ENCODE results near the gene IARS1. TPM values are rescaled to one million over a fixed set of nuclear protein-coding genes. Genes with fewer than 3 reads are reported as not detected.

Gene IARS1
- total RNA-seq, 1 experiment from 2014 or later, result 246 TPM

GRCh38 chr9:92298036-92298435 lies 4.5 kb upstream of the IARS1 start:
- in situ Hi-C loops (cut with HindIII; ENCODE audit: low sequenced_read_pairs), result no loop called here
- no peak for DNase-seq (ENCODE audit: low spot score)

- in situ Hi-C loops (cut with HindIII; ENCODE audit: low sequenced_read_pairs), result no loop called here
Observed at GRCh38 chr9:92297611-92298010, 4.1 kb upstream of the IARS1 start.

GRCh38 chr9:92295827-92296258 lies 2.3 kb upstream of the IARS1 start:
- in situ Hi-C loops (cut with HindIII; ENCODE audit: low sequenced_read_pairs), result no loop called here

More at GRCh38 chr9:92297611-92298010, 4.1 kb upstream of the IARS1 start:
- no peak for DNase-seq (ENCODE audit: low spot score)

GRCh38 chr9:92295240-92295790 lies 1.8 kb upstream of the IARS1 start:
- in situ Hi-C loops (cut with HindIII; ENCODE audit: low sequenced_read_pairs), result no loop called here

More at GRCh38 chr9:92295827-92296258, 2.3 kb upstream of the IARS1 start:
- DNase-seq (ENCODE audit: low spot score), result peak; percentile 17

GRCh38 chr9:92294297-92294676 lies 790 bp upstream of the IARS1 start:
- in situ Hi-C loops (cut with HindIII; ENCODE audit: low sequenced_read_pairs), result no loop called here
- peak; percentile 22 for DNase-seq (ENCODE audit: low spot score)

More at GRCh38 chr9:92295240-92295790, 1.8 kb upstream of the IARS1 start:
- no peak for DNase-seq (ENCODE audit: low spot score)

- DNase-seq (ENCODE audit: low spot score), result peak; percentile 2
- in situ Hi-C loops (cut with HindIII; ENCODE audit: low sequenced_read_pairs), result no loop called here
Observed at GRCh38 chr9:92293075-92293354, 482 bp downstream of the IARS1 start.

GRCh38 chr9:92292338-92293074 lies 991 bp downstream of the IARS1 start:
- no peak for DNase-seq (ENCODE audit: low spot score)
- in situ Hi-C loops (cut with HindIII; ENCODE audit: low sequenced_read_pairs), result no loop called here

- in situ Hi-C loops (cut with HindIII; ENCODE audit: low sequenced_read_pairs), result no loop called here
- DNase-seq (ENCODE audit: low spot score), result no peak
Observed at GRCh38 chr9:92291577-92291976, 1.9 kb downstream of the IARS1 start.

- in situ Hi-C loops (cut with HindIII; ENCODE audit: low sequenced_read_pairs), result no loop called here
- DNase-seq (ENCODE audit: low spot score), result no peak
Observed at GRCh38 chr9:92290785-92291429, 2.6 kb downstream of the IARS1 start.

- no peak for DNase-seq (ENCODE audit: low spot score)
Observed at GRCh38 chr9:92289708-92290390, 3.6 kb downstream of the IARS1 start.

GRCh38 chr9:92279302-92279701 lies 14.2 kb downstream of the IARS1 start:
- DNase-seq (ENCODE audit: low spot score), result no peak
- in situ Hi-C loops (cut with HindIII; ENCODE audit: low sequenced_read_pairs), result no loop called here

More at GRCh38 chr9:92289708-92290390, 3.6 kb downstream of the IARS1 start:
- in situ Hi-C loops (cut with HindIII; ENCODE audit: low sequenced_read_pairs), result no loop called here

- in situ Hi-C loops (cut with HindIII; ENCODE audit: low sequenced_read_pairs), result no loop called here
- DNase-seq (ENCODE audit: low spot score), result no peak
Observed at GRCh38 chr9:92278110-92278509, 15.4 kb downstream of the IARS1 start.

- DNase-seq (ENCODE audit: low spot score), result no peak
- in situ Hi-C loops (cut with HindIII; ENCODE audit: low sequenced_read_pairs), result no loop called here
Observed at GRCh38 chr9:92276331-92277032, 17.0 kb downstream of the IARS1 start.

GRCh38 chr9:92275541-92275940 lies 18.0 kb downstream of the IARS1 start:
- no peak for DNase-seq (ENCODE audit: low spot score)
- in situ Hi-C loops (cut with HindIII; ENCODE audit: low sequenced_read_pairs), result no loop called here

- in situ Hi-C loops (cut with HindIII; ENCODE audit: low sequenced_read_pairs), result no loop called here
Observed at GRCh38 chr9:92270511-92270910, 23.0 kb downstream of the IARS1 start.

GRCh38 chr9:92266486-92266885 lies 27.0 kb downstream of the IARS1 start:
- DNase-seq (ENCODE audit: low spot score), result peak; percentile 94
- in situ Hi-C loops (cut with HindIII; ENCODE audit: low sequenced_read_pairs), result no loop called here

More at GRCh38 chr9:92270511-92270910, 23.0 kb downstream of the IARS1 start:
- no peak for DNase-seq (ENCODE audit: low spot score)

GRCh38 chr9:92265154-92265553 lies 28.3 kb downstream of the IARS1 start:
- in situ Hi-C loops (cut with HindIII; ENCODE audit: low sequenced_read_pairs), result no loop called here
- DNase-seq (ENCODE audit: low spot score), result no peak

GRCh38 chr9:92263131-92263530 lies 30.4 kb downstream of the IARS1 start:
- DNase-seq (ENCODE audit: low spot score), result no peak

GRCh38 chr9:92257327-92257726 lies 36.2 kb downstream of the IARS1 start:
- in situ Hi-C loops (cut with HindIII; ENCODE audit: low sequenced_read_pairs), result no loop called here
- peak; percentile 97 for DNase-seq (ENCODE audit: low spot score)

More at GRCh38 chr9:92263131-92263530, 30.4 kb downstream of the IARS1 start:
- in situ Hi-C loops (cut with HindIII; ENCODE audit: low sequenced_read_pairs), result no loop called here
